GM12878 (cell line): ENCODE measurements around the gene CFC1B.
"Not testable (repeated sequence)": the region's sequence is repeated elsewhere in the genome, so short reads cannot be mapped to it uniquely, and the experiment has no call there.

Experiments used
- CTCF ChIP-seq, 3 experiments: IDR thresholded peaks in 2 of 3; conservative IDR thresholded peaks in 1 of 3; 2 replicates each; pipeline ENCODE4 v1.5.1; 2011; ENCODE audit warnings: low read depth in 3 of 3, low read length in 3 of 3, mild to moderate bottlenecking in 3 of 3, control low read depth in 2 of 3, moderate library complexity in 2 of 3, inconsistent platforms in 1 of 3, mixed read lengths in 1 of 3; ENCODE audit not compliant: control insufficient read depth in 2 of 3, insufficient read depth in 1 of 3; ENCODE audit errors: extremely low read depth in 1 of 3
- MAX ChIP-seq: IDR thresholded peaks from 2 replicates; pipeline ENCODE4 v1.6.1; 2012; ENCODE audit warnings: low read depth, low read length, improper control_type of control experiment

GRCh38 chr2:130511747-130512451, 9.1 kb upstream of the CFC1B start:
- TF ChIP-seq MAX; CTCF (IDR thresholded peaks at IDR 0.05 in 2 of 3, conservative IDR thresholded peaks at IDR 0.05 in 1 of 3; ENCODE audit: control insufficient read depth in 2 of 3, extremely low read depth in 1 of 3, insufficient read depth in 1 of 3, low read depth in 3 of 3, low read length in 3 of 3): not testable (repeated sequence)
